Muscle layer of colon (tissue), 2 donors: Measurements from ENCODE around the gene WRAP73.

Experiments
- H3K27ac ChIP-seq: one replicate; pipeline ENCODE4 v1.7.0; 2013; ENCODE audit warnings: low read depth, mild to moderate bottlenecking, low read length, moderate library complexity
- H3K27me3 ChIP-seq, 2 donors: one replicate each; pipeline ENCODE4 v1.7.0; 2013; ENCODE audit warnings: low read length in 2 of 2, mild to moderate bottlenecking in 2 of 2; ENCODE audit not compliant: insufficient read depth in 2 of 2, control insufficient read depth in 1 of 2
- H3K36me3 ChIP-seq: one replicate; pipeline ENCODE4 v1.7.0; 2013; ENCODE audit warnings: mild to moderate bottlenecking, low read length; ENCODE audit not compliant: insufficient read depth
- H3K4me1 ChIP-seq: one replicate; pipeline ENCODE4 v1.7.0; 2013; ENCODE audit warnings: mild to moderate bottlenecking, low read length; ENCODE audit not compliant: insufficient read depth
- H3K4me3 ChIP-seq, 2 donors: one replicate each; pipeline ENCODE4 v1.7.0; 2013; ENCODE audit warnings: low read length in 2 of 2, low read depth in 1 of 2, mild to moderate bottlenecking in 1 of 2, moderate library complexity in 1 of 2
- H3K9ac ChIP-seq: one replicate; pipeline ENCODE4 v1.7.0; 2013; ENCODE audit warnings: low read length
- H3K9me3 ChIP-seq: one replicate; pipeline ENCODE4 v1.7.0; 2013; ENCODE audit warnings: mild to moderate bottlenecking, low read length
- donor health status: abdominal sarcoma.
- donor health status: Adenocarcinoma of cecum.

Gene WRAP73

DNA sequence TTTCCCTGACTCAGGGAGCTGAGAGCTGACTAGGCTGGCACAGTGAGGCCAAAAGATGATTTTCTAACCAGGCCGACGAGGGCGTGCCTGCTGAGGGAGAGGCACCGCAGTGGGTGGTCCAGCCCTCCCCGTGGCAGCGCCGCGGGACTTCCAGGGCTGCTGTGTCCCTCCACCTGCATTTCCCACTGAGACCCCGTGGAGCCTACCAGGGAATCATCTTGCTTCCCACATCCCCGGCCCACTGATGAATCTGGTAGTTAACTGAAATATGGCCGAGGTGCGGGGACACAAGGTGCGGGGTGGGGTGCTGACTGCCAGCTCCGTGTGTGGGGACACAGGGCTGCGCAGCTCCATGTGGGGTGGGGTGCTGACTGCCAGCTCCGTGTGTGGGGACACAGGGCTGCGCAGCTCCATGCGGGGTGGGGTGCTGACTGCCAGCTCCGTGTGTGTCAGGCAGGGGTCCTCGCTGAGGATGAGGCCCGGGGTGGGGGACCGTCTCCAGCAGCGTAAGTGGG lies 10.4 kb downstream of the WRAP73 start:
- Histone ChIP-seq H3K27me3 (no peaks in the 10 kb centered on the region), H3K27ac (no peak overlapping the region), H3K9me3 (no peaks in the 10 kb centered on the region), H3K4me3 (no peak overlapping the region), H3K9ac (no peak overlapping the region), H3K4me1 (no peaks in the 10 kb centered on the region), H3K36me3 (peaks cover 47% of the 10 kb centered on the region)

DNA sequence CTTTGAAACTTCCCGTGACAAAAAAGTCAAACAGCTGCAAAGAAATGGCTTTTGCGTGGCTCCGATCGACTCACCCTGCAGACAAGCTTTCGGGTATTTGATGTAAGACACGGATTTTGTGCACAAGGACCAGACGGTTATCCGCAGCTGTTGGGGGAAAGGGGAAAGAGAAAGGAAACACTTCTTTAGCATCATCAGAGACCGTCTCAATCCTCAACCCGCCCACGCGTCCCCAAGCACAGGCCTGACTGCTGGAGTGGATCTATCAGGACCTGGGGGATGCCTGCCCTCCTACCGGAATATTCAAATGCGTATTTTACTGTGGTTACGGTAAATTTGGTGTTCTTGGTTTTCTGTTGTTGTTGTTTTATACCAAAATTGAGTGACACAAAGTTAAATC lies 11.2 kb downstream of the WRAP73 start:
- Histone ChIP-seq H3K4me3 (no peak overlapping the region), H3K4me1 (no peaks in the 10 kb centered on the region), H3K9me3 (no peaks in the 10 kb centered on the region), H3K27ac (no peak overlapping the region), H3K36me3 (peaks cover 53% of the 10 kb centered on the region), H3K27me3 (no peaks in the 10 kb centered on the region), H3K9ac (no peak overlapping the region)

DNA sequence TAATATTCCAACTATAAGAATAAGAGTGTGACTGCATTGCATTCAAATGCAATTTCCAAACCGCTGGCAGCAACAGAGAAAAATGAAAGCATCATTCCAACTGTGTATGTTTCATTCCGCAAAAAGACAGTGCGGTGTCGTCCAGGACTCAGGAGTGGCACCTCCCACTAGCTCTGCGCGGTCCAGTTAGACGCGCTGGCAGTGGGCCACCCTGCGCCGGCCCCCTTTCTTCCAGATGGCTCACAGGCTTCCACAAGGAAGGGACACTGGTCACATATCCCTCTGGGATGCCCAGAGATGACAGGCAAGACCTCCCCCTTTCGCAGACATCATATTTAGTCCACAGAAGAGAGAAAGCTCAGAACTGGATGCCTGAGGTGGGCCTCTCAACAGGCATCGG lies 11.9 kb downstream of the WRAP73 start:
- H3K36me3 ChIP-seq, result peaks cover 59% of the 10 kb centered on the region

DNA sequence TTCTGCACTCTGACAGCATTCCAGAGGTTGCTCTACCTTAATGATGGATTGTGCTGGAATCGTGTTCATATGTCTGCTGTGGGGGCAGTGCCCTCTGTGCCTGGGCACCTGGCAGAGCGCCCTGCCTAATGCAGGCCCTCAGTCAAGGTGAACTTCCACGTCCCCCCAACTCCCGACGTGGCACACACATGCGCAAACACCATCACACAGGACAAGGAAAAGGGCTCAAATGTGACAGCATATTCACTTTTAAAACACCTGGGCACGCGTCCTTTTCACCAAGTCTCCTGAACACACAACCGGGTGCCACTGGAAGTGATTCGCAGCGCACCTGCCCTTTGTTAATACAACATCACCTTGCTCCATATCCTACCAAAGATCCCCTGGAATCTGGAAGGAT lies 13.4 kb downstream of the WRAP73 start:
- Histone ChIP-seq H3K4me3 (no peak overlapping the region), H3K9ac (no peak overlapping the region), H3K27me3 (no peaks in the 10 kb centered on the region), H3K27ac (no peak overlapping the region), H3K36me3 (peaks cover 68% of the 10 kb centered on the region), H3K9me3 (no peaks in the 10 kb centered on the region), H3K4me1 (no peaks in the 10 kb centered on the region)

More for the DNA sequence above, 11.9 kb downstream of the WRAP73 start:
- no peaks in the 10 kb centered on the region for H3K4me1 ChIP-seq
- no peaks in the 10 kb centered on the region for H3K9me3 ChIP-seq
- no peak overlapping the region for H3K9ac ChIP-seq
- H3K27me3 ChIP-seq, result no peaks in the 10 kb centered on the region
- H3K27ac ChIP-seq, result no peak overlapping the region
- H3K4me3 ChIP-seq, result no peak overlapping the region

DNA sequence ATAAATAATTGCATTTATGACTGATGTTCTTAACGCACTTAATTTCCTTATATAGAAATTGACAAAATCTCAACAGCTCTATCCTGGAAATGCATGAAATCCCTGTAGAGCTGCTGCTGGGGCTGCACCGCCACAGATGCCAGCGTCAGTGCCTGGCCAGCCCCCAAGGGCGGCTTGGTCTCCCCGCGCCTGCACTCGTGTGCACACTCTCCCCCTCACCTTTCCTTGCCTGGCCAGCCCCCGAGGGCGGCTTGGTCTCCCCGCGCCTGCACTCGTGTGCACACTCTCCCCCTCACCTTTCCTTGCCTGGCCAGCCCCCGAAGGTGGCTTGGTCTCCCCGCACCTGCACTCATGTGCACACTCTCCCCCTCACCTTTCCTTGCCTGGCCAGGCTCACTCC lies 13.8 kb downstream of the WRAP73 start:
- no peak overlapping the region for H3K4me3 ChIP-seq
- no peaks in the 10 kb centered on the region for H3K9me3 ChIP-seq
- no peak overlapping the region for H3K9ac ChIP-seq
- no peaks in the 10 kb centered on the region for H3K27me3 ChIP-seq
- no peaks in the 10 kb centered on the region for H3K4me1 ChIP-seq
- no peak overlapping the region for H3K27ac ChIP-seq
- peaks cover 68% of the 10 kb centered on the region for H3K36me3 ChIP-seq

DNA sequence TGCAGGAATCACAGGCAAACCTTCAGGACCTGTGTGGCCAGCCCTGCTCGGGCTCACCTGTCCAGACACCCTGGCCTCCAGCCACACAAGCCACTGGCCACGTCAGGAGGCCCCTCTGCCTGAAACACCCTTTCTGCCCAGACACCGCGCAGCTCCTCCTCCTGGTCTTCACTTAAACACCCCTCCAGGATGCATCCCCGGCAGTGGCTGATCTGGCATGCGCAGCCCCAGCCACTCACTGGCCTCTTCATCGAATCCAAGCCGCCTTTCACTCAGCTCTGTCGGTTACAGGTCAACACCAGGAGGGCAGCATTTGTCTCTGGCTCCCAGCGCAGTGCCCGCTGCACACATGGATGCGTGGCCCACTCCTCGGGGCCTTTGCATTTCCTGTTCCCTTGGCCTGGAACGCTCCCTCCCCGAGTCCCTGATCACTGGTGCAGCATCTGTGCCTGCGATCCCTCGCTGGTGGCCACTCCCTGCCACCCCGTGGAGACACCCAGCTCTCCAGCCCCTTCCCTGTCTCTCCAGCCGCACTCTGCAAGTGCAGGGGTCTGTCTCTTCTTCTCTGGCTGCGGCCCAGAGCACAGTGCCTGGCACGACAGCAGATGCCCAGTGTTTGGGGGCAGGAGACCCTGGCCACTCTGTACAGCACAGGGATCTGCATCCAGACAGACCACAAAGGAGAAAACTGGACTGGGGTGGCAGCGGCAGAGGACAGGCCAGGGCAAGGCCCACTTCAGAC lies 15.7 kb downstream of the WRAP73 start:
- H3K36me3 ChIP-seq, result peaks cover 81% of the 10 kb centered on the region
- H3K4me3 ChIP-seq, result no peak overlapping the region
- no peaks in the 10 kb centered on the region for H3K9me3 ChIP-seq
- H3K4me1 ChIP-seq, result no peaks in the 10 kb centered on the region
- no peak overlapping the region for H3K27ac ChIP-seq
- H3K9ac ChIP-seq, result no peak overlapping the region
- H3K27me3 ChIP-seq, result no peaks in the 10 kb centered on the region

DNA sequence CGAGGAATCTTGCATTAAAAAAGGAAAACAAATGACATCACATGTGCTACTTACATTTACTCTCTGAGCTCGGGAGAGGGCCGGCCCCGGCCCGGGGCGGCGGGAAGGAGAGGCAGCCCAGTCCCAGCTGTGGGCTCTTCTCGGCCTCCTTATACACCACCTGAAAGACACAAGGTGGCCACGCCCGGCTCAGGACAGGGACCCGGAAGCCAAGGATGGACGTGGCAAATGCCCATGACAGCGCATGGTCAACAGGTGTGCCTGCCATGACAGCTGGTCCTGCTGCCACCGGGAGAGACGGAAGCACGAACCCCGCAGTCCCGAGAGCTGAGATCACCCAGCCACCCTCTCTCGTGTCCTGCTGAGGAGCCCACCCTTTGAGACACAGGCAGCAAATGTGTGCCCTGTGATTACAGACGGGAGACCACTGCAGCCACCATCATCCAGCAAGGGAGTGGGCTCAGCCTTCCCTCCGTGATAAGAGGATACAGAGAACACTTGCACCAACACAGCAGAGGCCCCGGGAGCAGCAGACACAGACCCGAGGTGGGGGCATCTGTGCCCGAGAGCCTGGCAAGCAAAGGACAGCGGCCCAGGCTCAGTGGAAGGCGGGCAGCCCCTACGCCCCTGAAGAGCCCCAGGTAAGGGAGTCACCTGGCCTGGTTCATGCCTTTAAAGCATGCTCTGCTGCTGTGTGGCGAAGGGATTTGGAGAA lies 16.4 kb downstream of the WRAP73 start:
- no peaks in the 10 kb centered on the region for H3K9me3 ChIP-seq
- H3K27me3 ChIP-seq, result no peaks in the 10 kb centered on the region
- H3K4me3 ChIP-seq, result no peak overlapping the region
- no peak overlapping the region for H3K9ac ChIP-seq
- H3K27ac ChIP-seq, result no peak overlapping the region
- no peaks in the 10 kb centered on the region for H3K4me1 ChIP-seq
- peaks cover 86% of the 10 kb centered on the region for H3K36me3 ChIP-seq

DNA sequence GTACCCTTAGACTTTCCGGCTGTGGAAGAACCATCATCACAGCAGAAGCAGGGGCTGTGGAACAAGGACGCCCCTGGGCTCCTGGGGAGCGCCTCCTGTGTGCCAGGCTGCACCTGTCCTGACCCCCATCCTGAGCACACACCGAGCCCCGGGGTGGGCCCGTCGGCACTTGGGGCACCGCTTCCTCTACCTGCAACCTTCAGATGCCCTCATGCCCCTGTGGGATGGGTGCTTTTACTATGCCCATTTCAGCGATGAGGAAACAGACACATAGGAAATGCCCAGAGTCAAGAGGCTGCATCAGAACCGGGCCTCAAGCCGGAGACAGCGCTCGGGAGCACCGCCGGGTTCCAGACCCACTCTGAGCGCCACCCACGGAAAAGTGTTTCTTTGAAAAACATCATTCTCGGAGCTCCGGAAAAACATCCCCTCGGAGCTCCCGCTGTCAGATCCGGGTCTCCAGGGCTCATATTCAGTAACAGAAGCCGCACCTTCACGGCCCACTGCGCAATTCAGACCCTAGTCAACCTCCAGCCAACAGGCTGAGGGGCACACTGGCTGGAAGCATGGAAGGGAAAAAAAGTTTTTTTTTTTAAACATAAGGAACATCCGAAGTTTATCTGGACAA lies 17.1 kb downstream of the WRAP73 start:
- Histone ChIP-seq H3K27me3 (no peaks in the 10 kb centered on the region), H3K4me3 (no peak overlapping the region), H3K9me3 (no peaks in the 10 kb centered on the region), H3K27ac (no peak overlapping the region), H3K9ac (no peak overlapping the region), H3K4me1 (no peaks in the 10 kb centered on the region), H3K36me3 (peaks cover 86% of the 10 kb centered on the region)

DNA sequence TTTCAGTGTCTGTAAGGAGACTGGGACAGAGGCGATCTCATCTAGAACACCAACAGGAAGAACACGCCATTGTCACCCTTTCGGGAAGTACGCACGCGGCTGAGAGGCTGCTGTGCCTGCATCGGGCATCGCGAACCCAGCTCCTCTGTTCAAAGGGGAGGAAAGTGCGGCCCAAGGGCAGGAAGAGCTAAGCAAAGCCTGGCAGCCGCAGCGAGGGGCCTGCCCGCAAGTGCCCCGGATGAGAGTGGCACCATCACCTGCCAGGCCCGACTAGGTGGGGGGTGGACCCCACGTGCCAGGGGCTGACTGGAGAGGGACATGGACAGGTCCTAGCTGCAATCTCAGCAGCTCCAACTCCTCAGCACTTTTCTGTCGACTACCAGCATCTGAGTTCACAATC lies 17.6 kb downstream of the WRAP73 start:
- Histone ChIP-seq H3K27ac (no peak overlapping the region), H3K9me3 (no peaks in the 10 kb centered on the region), H3K4me3 (no peak overlapping the region), H3K9ac (no peak overlapping the region), H3K36me3 (peaks cover 87% of the 10 kb centered on the region), H3K4me1 (no peaks in the 10 kb centered on the region), H3K27me3 (no peaks in the 10 kb centered on the region)

DNA sequence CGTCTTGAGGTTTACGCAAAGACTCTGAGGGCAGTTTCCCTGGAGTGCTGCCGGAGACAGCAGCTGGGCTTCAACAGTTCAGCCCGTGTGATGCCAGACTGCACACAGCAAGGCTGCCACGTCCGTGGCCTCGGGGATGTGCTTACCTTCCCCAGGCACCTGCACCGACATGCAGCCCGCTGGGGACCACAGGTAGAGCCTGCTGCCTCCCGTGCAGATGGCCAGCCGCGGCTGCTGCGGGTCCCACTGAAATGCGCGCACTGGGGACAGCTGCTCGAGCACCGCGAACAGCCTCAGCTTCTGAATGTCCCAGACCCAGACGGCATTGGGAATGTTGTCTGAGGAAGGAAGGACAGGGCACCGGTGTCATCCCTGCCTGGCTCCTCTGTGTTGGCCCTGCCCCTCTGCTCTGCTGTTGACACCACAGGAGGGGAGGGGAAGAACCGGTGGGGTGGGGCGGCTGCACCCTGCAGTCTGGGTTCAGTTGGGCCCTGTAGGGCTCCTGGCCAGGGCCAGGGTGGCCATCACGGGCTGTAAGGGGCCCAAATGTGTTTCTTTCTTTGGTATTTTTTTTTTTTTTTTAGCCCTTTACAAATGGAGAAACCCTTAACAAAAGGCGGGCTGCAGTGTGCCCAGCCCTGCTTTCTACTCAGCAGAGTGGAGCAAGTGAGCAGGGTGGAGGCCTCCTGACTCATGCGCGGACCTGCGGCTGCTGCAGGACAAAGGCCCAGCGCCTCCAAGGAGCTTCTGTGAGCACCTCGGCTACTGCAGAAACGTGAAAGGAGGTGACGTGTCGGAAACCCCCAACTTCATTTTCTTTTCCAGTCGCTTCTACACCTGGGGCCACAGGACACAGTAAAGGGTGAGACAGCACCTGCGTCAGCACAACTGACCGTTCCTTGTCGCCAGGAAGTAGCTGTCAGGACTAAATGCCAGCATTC lies 18.3 kb downstream of the WRAP73 start:
- no peak overlapping the region for H3K4me3 ChIP-seq
- peaks cover 82% of the 10 kb centered on the region for H3K36me3 ChIP-seq
- H3K27ac ChIP-seq, result no peak overlapping the region
- no peaks in the 10 kb centered on the region for H3K27me3 ChIP-seq
- no peaks in the 10 kb centered on the region for H3K4me1 ChIP-seq
- no peak overlapping the region for H3K9ac ChIP-seq
- no peaks in the 10 kb centered on the region for H3K9me3 ChIP-seq

DNA sequence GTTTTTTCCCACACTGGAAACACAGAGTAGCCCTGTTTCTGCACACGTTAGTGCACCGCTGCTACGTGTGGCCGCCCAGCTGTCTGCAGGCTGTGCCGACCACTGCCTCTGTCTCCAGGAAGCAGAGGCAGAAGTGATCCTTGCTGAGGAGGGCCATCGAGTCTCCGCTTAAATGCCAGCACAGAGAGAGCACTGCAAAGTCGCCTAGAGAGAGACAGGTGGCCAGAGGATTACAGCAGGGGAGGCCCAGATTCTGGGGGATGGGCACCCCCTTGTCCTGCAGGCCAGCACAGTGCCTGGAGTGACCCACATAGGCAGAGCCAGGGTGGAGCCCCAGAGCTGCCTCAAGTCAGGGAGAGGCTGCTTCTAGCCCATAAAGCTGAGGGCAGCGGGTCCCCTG lies 19.0 kb downstream of the WRAP73 start:
- no peaks in the 10 kb centered on the region for H3K9me3 ChIP-seq
- H3K4me1 ChIP-seq, result peaks cover 3% of the 10 kb centered on the region
- no peak overlapping the region for H3K4me3 ChIP-seq
- H3K27ac ChIP-seq, result no peak overlapping the region
- H3K9ac ChIP-seq, result no peak overlapping the region
- H3K27me3 ChIP-seq, result no peaks in the 10 kb centered on the region
- peaks cover 75% of the 10 kb centered on the region for H3K36me3 ChIP-seq
